GM12878 (cell line): ENCODE measurements around the gene SFTPB. TPM values are rescaled to one million over a fixed set of nuclear protein-coding genes. Genes with fewer than 3 reads are reported as not detected.

Source experiments
- ATAC-seq: fragments of 200-7000 bp; cut with Tn5 transposase; 3 replicates; pipeline ENCODE4 v1.9.1; 2020; ENCODE audit warnings: mild to moderate bottlenecking, moderate library complexity
- BruUV-seq: library from RNA; stranded (reverse); fragments of 400-500 nt; replicated peaks from 2 replicates; lab custom pipeline; 2021; lab: Mats Ljungman, UMichigan
- CTCF ChIA-PET: fragments of 300-600 bp; sonication (Branson Sonifier 250); formaldehyde crosslinking; extraction: SDS; loops from one replicate; lab custom pipeline; 2021; ENCODE audit warnings: inconsistent platforms; lab: Yijun Ruan, JAX
- POLR2A ChIA-PET: fragments of 350-600 bp; formaldehyde crosslinking; extraction: SDS; loops from one replicate; lab custom pipeline; 2021; ENCODE audit warnings: inconsistent platforms; lab: Charles Lee
- RAD21 ChIA-PET: fragments of 300-600 bp; sonication (Branson Sonifier 250); formaldehyde crosslinking; loops from one replicate; lab custom pipeline; 2023; ENCODE audit warnings: antibody characterized with exemption; ENCODE audit not compliant: unreplicated experiment; lab: Charles Lee
- SMC1A ChIA-PET: fragments of 300-600 bp; sonication (Branson Sonifier 250); formaldehyde crosslinking; loops from one replicate; lab custom pipeline; 2023; ENCODE audit not compliant: unreplicated experiment, uncharacterized antibody; lab: Charles Lee
- DNase-seq: peaks from one replicate; pipeline ENCODE4 v3.0.0-alpha.2; 2011; ENCODE audit warnings: low read depth, low spot score
- FAIRE-seq: peaks from 3 replicates; lab custom pipeline; 2011; peaks lifted over from hg19 to GRCh38; lab: Jason Lieb, UNC
- H2AFZ ChIP-seq: 2 replicates; pipeline ENCODE4 v1.6.0; 2011; ENCODE audit warnings: low read depth, low read length, control low read depth; ENCODE audit not compliant: control insufficient read depth
- H3K27ac ChIP-seq: 2 replicates; pipeline ENCODE4 v1.5.1; 2011; ENCODE audit warnings: control low read depth; ENCODE audit not compliant: control insufficient read depth, insufficient read depth
- H3K27me3 ChIP-seq, 2 experiments: replicated peaks in 1 of 2; 2 replicates each; pipeline versions ENCODE4 v1.6.0 to v1.6.1; 2011; ENCODE audit warnings: low read length in 1 of 2; ENCODE audit not compliant: control insufficient read depth in 2 of 2, insufficient read depth in 2 of 2
- H3K36me3 ChIP-seq, 2 experiments: 2 replicates each; pipeline ENCODE4 v1.5.1; 2011; ENCODE audit warnings: low read length in 1 of 2; ENCODE audit not compliant: control insufficient read depth in 2 of 2, insufficient read depth in 2 of 2
- H3K4me1 ChIP-seq: 2 replicates; pipeline ENCODE4 v1.6.1; 2011; ENCODE audit warnings: mild to moderate bottlenecking, low read length, moderate library complexity, mixed read lengths; ENCODE audit not compliant: control insufficient read depth, insufficient read depth
- H3K4me2 ChIP-seq: 2 replicates; pipeline ENCODE4 v1.6.0; 2011; ENCODE audit warnings: control low read depth; ENCODE audit not compliant: control insufficient read depth, insufficient read depth
- H3K4me3 ChIP-seq: fragments of 200-600 bp; sonication (generic); 2 replicates; pipeline ENCODE4 v1.5.1; 2016
- H3K79me2 ChIP-seq: 2 replicates; pipeline ENCODE4 v1.6.0; 2011; ENCODE audit warnings: low read length; ENCODE audit not compliant: control insufficient read depth, insufficient read depth
- H3K9ac ChIP-seq: 2 replicates; pipeline ENCODE4 v1.8.0; 2011; ENCODE audit warnings: low read length, control low read depth, mixed read lengths; ENCODE audit not compliant: control insufficient read depth, insufficient read depth
- H3K9me3 ChIP-seq: replicated peaks from 3 replicates; pipeline ENCODE4 v1.5.1; 2011; ENCODE audit warnings: mild to moderate bottlenecking, low read length; ENCODE audit not compliant: control insufficient read depth, insufficient read depth
- H4K20me1 ChIP-seq: 2 replicates; pipeline ENCODE4 v1.6.0; 2011; ENCODE audit not compliant: control insufficient read depth, insufficient read depth
- BHLHE40 ChIP-seq, 2 experiments: fragments of 450-650 bp in 1 of 2; IDR thresholded peaks; 2 replicates each; pipeline ENCODE4 v1.6.1; 2011 to 2017; ENCODE audit warnings: low read depth in 2 of 2, borderline replicate concordance in 1 of 2, improper control_type of control experiment in 1 of 2, low read length in 1 of 2, mild to moderate bottlenecking in 1 of 2
- CUX1 ChIP-seq: IDR thresholded peaks from 2 replicates; pipeline ENCODE4 v1.6.1; 2012; ENCODE audit warnings: improper control_type of control experiment, low read depth, low read length; ENCODE audit not compliant: insufficient replicate concordance
- E4F1 ChIP-seq: fragments of 450-650 bp; IDR thresholded peaks from 2 replicates; pipeline ENCODE4 v1.6.1; 2018; ENCODE audit warnings: borderline replicate concordance, mild to moderate bottlenecking; ENCODE audit not compliant: partially characterized antibody
- GATAD2B ChIP-seq: fragments of 450-650 bp; conservative IDR thresholded peaks from 2 replicates; pipeline ENCODE4 v1.6.1; 2017; ENCODE audit warnings: low read depth, mild to moderate bottlenecking, moderate library complexity
- PKNOX1 ChIP-seq: fragments of 450-650 bp; IDR thresholded peaks from 2 replicates; pipeline ENCODE4 v1.6.1; 2016; ENCODE audit warnings: mild to moderate bottlenecking
- SREBF2 ChIP-seq: IDR thresholded peaks from 2 replicates; pipeline ENCODE4 v1.6.1; 2012; ENCODE audit warnings: mild to moderate bottlenecking, low read length
- ZNF622 ChIP-seq: fragments of 450-650 bp; IDR thresholded peaks from 2 replicates; pipeline ENCODE4 v1.6.1; 2017; ENCODE audit warnings: mild to moderate bottlenecking, inconsistent platforms
- WGBS: methylation state at CpG from one replicate; pipeline ENCODE4 v1.1.6; 2016; ENCODE audit warnings: low lambda C conversion rate; ENCODE audit not compliant: insufficient replicate concordance, insufficient coverage; ENCODE audit errors: missing lambda C conversion rate; 5-methylcytosine and 5-hydroxymethylcytosine counted together
- in situ Hi-C: fragments of 300-500 bp; cut with MboI; formaldehyde crosslinking; loops from 9 replicates; pipeline ENCODE4 v1.14.3; 2018; ENCODE audit warnings: mixed read lengths
- intact Hi-C: fragments of 100-400 bp; cut with micrococcal nuclease; formaldehyde crosslinking; loops from one replicate; pipeline ENCODE4 v1.14.2; 2022; ENCODE audit not compliant: unreplicated experiment
- polyA plus RNA-seq, 11 experiments: library from polyadenylated mRNA; depleted of rRNA in 4 of 11; unstranded in 6 of 11; stranded (reverse) in 5 of 11; fragments of >200 nt; fragmentation: Nextera tagmentation in 4 of 11; fragmentation: Illumina TruSeq in 1 of 11; extraction: Ambion mirVana in 4 of 11; extraction: Trizol in 1 of 11; gene quantifications; 1 replicate in 1 of 11; 2 replicates in 10 of 11; pipeline versions ENCODE4 v1.2.1 to v1.2.3, GENCODE V29; 2011 to 2016; ENCODE audit warnings: inconsistent platforms in 2 of 11, missing spikeins in 2 of 11, low read depth in 1 of 11
- total RNA-seq, 4 experiments: library from RNA; depleted of rRNA in 3 of 4; stranded (reverse); fragments of >200 nt in 3 of 4; fragmentation: Illumina TruSeq in 1 of 4; extraction: Trizol in 1 of 4; gene quantifications; 2 replicates each; pipeline versions ENCODE4 v1.2.1 to v1.2.3, GENCODE V29; 2013 to 2021

The SFTPB gene
- total and polyA plus RNA-seq, 10 of the 15 experiments (the other 5 are each of a cell fraction or from before 2014, with no cell fraction given) = 0.02 to 5.3 TPM; not detected in 8

- ChIA-PET CTCF (interaction anchor here (0.9 to 10.2 kb wide), 33 partner anchors 9 to 372 kb away, joined by 3 to 194 read pairs (median 8); partner anchors contain the start of genes GNLY, SFTPB and SH2D6), RAD21 (interaction anchor here (0.7 to 6.5 kb wide), 12 partner anchors 12 to 121 kb away, joined by 3 to 94 read pairs (median 6); partner anchors contain the start of gene GNLY), POLR2A (interaction anchor here (0.9 kb wide), 1 partner anchor 13 kb away, joined by 3 read pairs; no protein-coding TSS in a partner anchor), SMC1A (interaction anchor here (0.9 to 9.8 kb wide), 16 partner anchors 9 to 287 kb away, joined by 3 to 75 read pairs (median 6); partner anchors contain the start of gene GNLY)
- Histone ChIP-seq H3K4me3 (no peak overlapping the region), H3K36me3 (no peaks in the 10 kb centered on the region), H2AFZ (peak overlapping the region; percentile 15; the same call in 1 of the 2 replicates), H4K20me1 (no peaks in the 10 kb centered on the region), H3K9ac (no peak overlapping the region), H3K4me1 (peaks cover 21% of the 10 kb centered on the region), H3K4me2 (no peak overlapping the region), H3K27me3 (no peaks in the 10 kb centered on the region), H3K27ac (no peak overlapping the region), H3K79me2 (no peaks in the 10 kb centered on the region), H3K9me3 (no peaks in the 10 kb centered on the region)
- in situ Hi-C loops (loop anchor here (5.0 kb wide), 1 partner anchor 69 kb away; no protein-coding TSS in a partner anchor), intact Hi-C loops (loop anchor here (1.0 to 5.0 kb wide), 3 partner anchors 27 to 284 kb away; no protein-coding TSS in a partner anchor)
- no TSS peak for BruUV-seq
- WGBS = 61% methylated on average over 10 of the region's 10 CpGs
- ATAC-seq (no peak), DNase-seq (no peak), FAIRE-seq (no peak)
- TF ChIP-seq PKNOX1 = no peak
- no peak for TF ChIP-seq CUX1
- no peak for TF ChIP-seq SREBF2
- no peak for TF ChIP-seq ZNF622
- no peak for TF ChIP-seq E4F1
- 0 out of 2 replicates have a peak, but pooled peaks have one; percentile 21 for TF ChIP-seq GATAD2B
- no peak for TF ChIP-seq BHLHE40 (IDR thresholded peaks at IDR 0.05; ENCODE audit: borderline replicate concordance in 1 of 2, low read depth in 2 of 2, low read length in 1 of 2)
These were observed 38.7 kb upstream of the SFTPB start for GRCh38 chr2:85706599-85707296.
